NOMO-1 treated with dmso at 0.1 percent for 144 hours (cell line): ENCODE results near the gene MDM1.
A peak's percentile ranks its signal among the peaks of the same experiment; 100 is the strongest.

Source experiments
- DNase-seq: peaks from one replicate; lab custom pipeline; 2025; ENCODE audit not compliant: unreplicated experiment; lab: John Stamatoyannopoulos, UW

The MDM1 gene

GRCh38 chr12:68358532-68359485 lies 26.6 kb upstream of the MDM1 start:
- DNase-seq, result peak; percentile 13

GRCh38 chr12:68356986-68357385 lies 24.8 kb upstream of the MDM1 start:
- DNase-seq, result no peak

- DNase-seq, result no peak
These were observed 24.0 kb upstream of the MDM1 start for GRCh38 chr12:68356060-68356695.

- no peak for DNase-seq
These were observed 22.9 kb upstream of the MDM1 start for GRCh38 chr12:68354977-68355541.

- DNase-seq, result no peak
These were observed 19.9 kb upstream of the MDM1 start for GRCh38 chr12:68352067-68352466.

- DNase-seq, result no peak
These were observed 18.6 kb upstream of the MDM1 start for GRCh38 chr12:68350753-68351152.

- no peak for DNase-seq
These were observed 17.9 kb upstream of the MDM1 start for GRCh38 chr12:68349921-68350606.

- DNase-seq, result no peak
These were observed 17.1 kb upstream of the MDM1 start for GRCh38 chr12:68349220-68349621.

- no peak for DNase-seq
These were observed 16.3 kb upstream of the MDM1 start for GRCh38 chr12:68348419-68348818.

GRCh38 chr12:68345763-68346162 lies 13.6 kb upstream of the MDM1 start:
- DNase-seq, result no peak

- no peak for DNase-seq
These were observed 12.0 kb upstream of the MDM1 start for GRCh38 chr12:68344126-68344525.

GRCh38 chr12:68342966-68343365 lies 10.8 kb upstream of the MDM1 start:
- no peak for DNase-seq

- DNase-seq, result no peak
These were observed 9.7 kb upstream of the MDM1 start for GRCh38 chr12:68341822-68342221.

- no peak for DNase-seq
These were observed 8.5 kb upstream of the MDM1 start for GRCh38 chr12:68340404-68341270.

- no peak for DNase-seq
These were observed 4.7 kb upstream of the MDM1 start for GRCh38 chr12:68336889-68337303.

- no peak for DNase-seq
These were observed 3.3 kb upstream of the MDM1 start for GRCh38 chr12:68335462-68335861.

GRCh38 chr12:68334132-68334531 lies 2.0 kb upstream of the MDM1 start:
- no peak for DNase-seq

- no peak for DNase-seq
These were observed 817 bp upstream of the MDM1 start for GRCh38 chr12:68332728-68333630.

GRCh38 chr12:68331500-68331868 lies 678 bp downstream of the MDM1 start:
- no peak for DNase-seq

- no peak for DNase-seq
These were observed 4.3 kb downstream of the MDM1 start for GRCh38 chr12:68327896-68328295.
